Measurements from ENCODE around the gene PSPC1. TPM values are rescaled to one million over a fixed set of nuclear protein-coding genes. Genes with fewer than 3 reads are reported as not detected.
A peak's percentile ranks its signal among the peaks of the same experiment; 100 is the strongest.
"Not testable (repeated sequence)": the region's sequence is repeated elsewhere in the genome, so short reads cannot be mapped to it uniquely, and the experiment has no call there.

The PSPC1 gene
- polyA plus RNA-seq, result 10 to 100 TPM; 18.8 to 43.4 (median 30.8) TPM
- long read RNA-seq, donor 1, transcript PSPC1-201 (9 exons, 2,407 nt), result major isoform, 5 of 20 reads
- long read RNA-seq, donor 1, partial matches to known transcripts, result 8 of 20 reads
- long read RNA-seq, donor 1, other reads (novel, unspliced or antisense), result 0 of 20 reads
- long read RNA-seq, donor 2, partial matches to known transcripts, result 0 of 4 reads
- long read RNA-seq, donor 2, other reads (novel, unspliced or antisense), result 0 of 4 reads
- long read RNA-seq, donor 3, partial matches to known transcripts, result 0 of 6 reads
- long read RNA-seq, donor 3, other reads (novel, unspliced or antisense), result 0 of 6 reads
- long read RNA-seq, donor 4, result 0 reads
- long read RNA-seq, donor 5, partial matches to known transcripts, result 0 of 2 reads
- long read RNA-seq, donor 5, other reads (novel, unspliced or antisense), result 0 of 2 reads
- long read RNA-seq, donor 6, partial matches to known transcripts, result 0 of 2 reads
- long read RNA-seq, donor 6, other reads (novel, unspliced or antisense), result 0 of 2 reads
- long read RNA-seq, donor 7, result 0 reads
- long read RNA-seq, donor 8, result 0 reads
- long read RNA-seq, donor 9, partial matches to known transcripts, result 0 of 2 reads
- long read RNA-seq, donor 9, other reads (novel, unspliced or antisense), result 0 of 2 reads
- long read RNA-seq, donor 10, transcript PSPC1-201 (9 exons, 2,407 nt), result major isoform, 6 of 9 reads
- long read RNA-seq, donor 10, partial matches to known transcripts, result 0 of 9 reads
- long read RNA-seq, donor 10, other reads (novel, unspliced or antisense), result 0 of 9 reads

- H3K4me3 ChIP-seq (ENCODE audit: low read depth in 1 of 3, low read length in 3 of 3), result peak within 1 kb of the TSS; percentile 86 to 97 (median 95)
- H3K27me3 ChIP-seq (ENCODE audit: control insufficient read depth in 3 of 3, insufficient read depth in 3 of 3, low read length in 3 of 3); H3K4me1 ChIP-seq (ENCODE audit: control insufficient read depth in 3 of 3, insufficient read depth in 2 of 3, low read depth in 1 of 3, low read length in 2 of 3); H3K9me3 ChIP-seq (ENCODE audit: control insufficient read depth in 2 of 2, insufficient read depth in 1 of 2, low read depth in 1 of 2, low read length in 1 of 2); H3K36me3 ChIP-seq (ENCODE audit: control insufficient read depth in 3 of 3, insufficient read depth in 2 of 3, low read depth in 1 of 3, low read length in 3 of 3): not testable (repeated sequence)
- DNase-seq (peak; percentile 96), FAIRE-seq (peak; percentile 77)
- H3K27ac ChIP-seq (ENCODE audit: low read depth in 1 of 3, low read length in 2 of 3), result peak within 1 kb of the TSS; percentile 80 to 97 (median 86)
- WGBS, 3 donors, result 18 to 19% (median 19%) methylated on average over 50 of the region's 50 CpGs
These were observed at the start of gene PSPC1 for GRCh38 chr13:19782727-19783682. TSS of gene PSPC1 (minus strand) at chr13:19782945. CDS start at chr13:19782757, 188 bp downstream.

- no peaks in the 10 kb centered on the region for H3K4me1 ChIP-seq (ENCODE audit: control insufficient read depth in 3 of 3, insufficient read depth in 2 of 3, low read depth in 1 of 3, low read length in 2 of 3)
- H3K9me3 ChIP-seq (ENCODE audit: control insufficient read depth in 2 of 2, insufficient read depth in 1 of 2, low read depth in 1 of 2, low read length in 1 of 2), result no peaks in the 10 kb centered on the region
- 94 to 96% (median 96%) methylated on average over 3 of the region's 3 CpGs for WGBS, 3 donors
- H3K36me3 ChIP-seq (ENCODE audit: control insufficient read depth in 3 of 3, insufficient read depth in 2 of 3, low read depth in 1 of 3, low read length in 3 of 3), result peaks cover 2 to 30% (median 4%) of the 10 kb centered on the region in 3 donors
- DNase-seq (no peak), FAIRE-seq (no peak)
- H3K27me3 ChIP-seq (ENCODE audit: control insufficient read depth in 3 of 3, insufficient read depth in 3 of 3, low read length in 3 of 3), result no peaks in the 10 kb centered on the region
- H3K27ac ChIP-seq (ENCODE audit: low read depth in 1 of 3, low read length in 2 of 3), result no peak overlapping the region
- no peak overlapping the region for H3K4me3 ChIP-seq (ENCODE audit: low read depth in 1 of 3, low read length in 3 of 3)
These were observed 39.9 kb upstream of the PSPC1 start for GRCh38 chr13:19822673-19823072.

GRCh38 chr13:19818223-19818842 lies 35.6 kb upstream of the PSPC1 start:
- Histone ChIP-seq H3K36me3 (ENCODE audit: control insufficient read depth in 3 of 3, insufficient read depth in 2 of 3, low read depth in 1 of 3, low read length in 3 of 3) (peaks cover 6 to 22% (median 8%) of the 10 kb centered on the region in 3 donors), H3K27ac (ENCODE audit: low read depth in 1 of 3, low read length in 2 of 3) (no peak overlapping the region), H3K4me3 (ENCODE audit: low read depth in 1 of 3, low read length in 3 of 3) (no peak overlapping the region), H3K27me3 (ENCODE audit: control insufficient read depth in 3 of 3, insufficient read depth in 3 of 3, low read length in 3 of 3) (no peaks in the 10 kb centered on the region), H3K4me1 (ENCODE audit: control insufficient read depth in 3 of 3, insufficient read depth in 2 of 3, low read depth in 1 of 3, low read length in 2 of 3) (no peaks in the 10 kb centered on the region), H3K9me3 (ENCODE audit: control insufficient read depth in 2 of 2, insufficient read depth in 1 of 2, low read depth in 1 of 2, low read length in 1 of 2) (no peaks in the 10 kb centered on the region)
- DNase-seq (peak; percentile 1 to 79), FAIRE-seq (no peak)
- WGBS, 3 donors, result 70 to 88% (median 78%) methylated on average over 25 to 27 of the region's 27 CpGs

GRCh38 chr13:19817510-19818158 lies 34.9 kb upstream of the PSPC1 start:
- Histone ChIP-seq H3K36me3 (ENCODE audit: control insufficient read depth in 3 of 3, insufficient read depth in 2 of 3, low read depth in 1 of 3, low read length in 3 of 3) (peaks cover 5 to 22% (median 6%) of the 10 kb centered on the region in 3 donors), H3K4me3 (ENCODE audit: low read depth in 1 of 3, low read length in 3 of 3) (no peak overlapping the region), H3K9me3 (ENCODE audit: control insufficient read depth in 2 of 2, insufficient read depth in 1 of 2, low read depth in 1 of 2, low read length in 1 of 2) (no peaks in the 10 kb centered on the region), H3K4me1 (ENCODE audit: control insufficient read depth in 3 of 3, insufficient read depth in 2 of 3, low read depth in 1 of 3, low read length in 2 of 3) (no peaks in the 10 kb centered on the region), H3K27me3 (ENCODE audit: control insufficient read depth in 3 of 3, insufficient read depth in 3 of 3, low read length in 3 of 3) (no peaks in the 10 kb centered on the region), H3K27ac (ENCODE audit: low read depth in 1 of 3, low read length in 2 of 3) (no peak overlapping the region)
- FAIRE-seq (no peak), DNase-seq (peak in 1 of 2 donors; percentile 3)
- WGBS, 3 donors, result 72 to 88% (median 83%) methylated on average over 7 of the region's 7 CpGs

- Histone ChIP-seq H3K4me1 (ENCODE audit: control insufficient read depth in 3 of 3, insufficient read depth in 2 of 3, low read depth in 1 of 3, low read length in 2 of 3) (no peaks in the 10 kb centered on the region), H3K4me3 (ENCODE audit: low read depth in 1 of 3, low read length in 3 of 3) (no peak overlapping the region), H3K27ac (ENCODE audit: low read depth in 1 of 3, low read length in 2 of 3) (no peak overlapping the region), H3K27me3 (ENCODE audit: control insufficient read depth in 3 of 3, insufficient read depth in 3 of 3, low read length in 3 of 3) (no peaks in the 10 kb centered on the region), H3K36me3 (ENCODE audit: control insufficient read depth in 3 of 3, insufficient read depth in 2 of 3, low read depth in 1 of 3, low read length in 3 of 3) (peaks cover 4 to 20% (median 6%) of the 10 kb centered on the region in 3 donors), H3K9me3 (ENCODE audit: control insufficient read depth in 2 of 2, insufficient read depth in 1 of 2, low read depth in 1 of 2, low read length in 1 of 2) (no peaks in the 10 kb centered on the region)
- DNase-seq (no peak), FAIRE-seq (no peak)
- WGBS, 3 donors, result 97 to 99% (median 97%) methylated on average over 10 of the region's 10 CpGs
These were observed 34.4 kb upstream of the PSPC1 start for GRCh38 chr13:19817106-19817505.

GRCh38 chr13:19815842-19816241 lies 33.1 kb upstream of the PSPC1 start:
- H3K27me3 ChIP-seq (ENCODE audit: control insufficient read depth in 3 of 3, insufficient read depth in 3 of 3, low read length in 3 of 3); FAIRE-seq; H3K4me1 ChIP-seq (ENCODE audit: control insufficient read depth in 3 of 3, insufficient read depth in 2 of 3, low read depth in 1 of 3, low read length in 2 of 3); H3K27ac ChIP-seq (ENCODE audit: low read depth in 1 of 3, low read length in 2 of 3); DNase-seq; H3K9me3 ChIP-seq (ENCODE audit: control insufficient read depth in 2 of 2, insufficient read depth in 1 of 2, low read depth in 1 of 2, low read length in 1 of 2); H3K4me3 ChIP-seq (ENCODE audit: low read depth in 1 of 3, low read length in 3 of 3): not testable (repeated sequence)
- WGBS, 3 donors, result 93 to 99% (median 97%) methylated on average over 2 of the region's 2 CpGs
- peaks cover 4 to 18% (median 6%) of the 10 kb centered on the region in 3 donors for H3K36me3 ChIP-seq (ENCODE audit: control insufficient read depth in 3 of 3, insufficient read depth in 2 of 3, low read depth in 1 of 3, low read length in 3 of 3)

GRCh38 chr13:19810996-19811881 lies 28.5 kb upstream of the PSPC1 start:
- no peak for FAIRE-seq
- Histone ChIP-seq H3K27ac (ENCODE audit: low read depth in 1 of 3, low read length in 2 of 3) (no peak overlapping the region), H3K9me3 (ENCODE audit: control insufficient read depth in 2 of 2, insufficient read depth in 1 of 2, low read depth in 1 of 2, low read length in 1 of 2) (no peaks in the 10 kb centered on the region), H3K4me1 (ENCODE audit: control insufficient read depth in 3 of 3, insufficient read depth in 2 of 3, low read depth in 1 of 3, low read length in 2 of 3) (no peaks in the 10 kb centered on the region), H3K36me3 (ENCODE audit: control insufficient read depth in 3 of 3, insufficient read depth in 2 of 3, low read depth in 1 of 3, low read length in 3 of 3) (no peaks in the 10 kb centered on the region), H3K27me3 (ENCODE audit: control insufficient read depth in 3 of 3, insufficient read depth in 3 of 3, low read length in 3 of 3) (no peaks in the 10 kb centered on the region), H3K4me3 (ENCODE audit: low read depth in 1 of 3, low read length in 3 of 3) (no peak overlapping the region)
- no peak for DNase-seq
- WGBS, 3 donors, result 88 to 95% (median 89%) methylated on average over 7 of the region's 7 CpGs

Data from small intestine (tissue), 16 donors.